B cell (primary cell): Measurements from ENCODE around the gene PDCD11.

ENCODE experiments used
- CTCF ChIP-seq: fragments of 200-600 bp; IDR thresholded peaks from one replicate; pipeline ENCODE4 v1.8.0; 2022; ENCODE audit warnings: antibody characterized with exemption, mild to moderate bottlenecking
- EZH2 ChIP-seq: IDR thresholded peaks from 2 replicates; pipeline ENCODE4 v1.6.1; 2012; ENCODE audit warnings: borderline replicate concordance, low read depth, mild to moderate bottlenecking, moderate library complexity, low read length; ENCODE audit not compliant: insufficient read depth, poor library complexity, severe bottlenecking

- TF ChIP-seq CTCF (no peak), EZH2 (no peak)
Measured at GRCh38 chr10:103350517-103351260, 45.7 kb upstream of the PDCD11 start, which contains the start of gene PCGF6.
